Measurements from ENCODE around the gene DNAAF8. TPM values are rescaled to one million over a fixed set of nuclear protein-coding genes. Genes with fewer than 3 reads are reported as not detected.

Gene DNAAF8
- polyA plus RNA-seq (2012; ENCODE audit: insufficient read depth, insufficient read length) = not detected

DNA sequence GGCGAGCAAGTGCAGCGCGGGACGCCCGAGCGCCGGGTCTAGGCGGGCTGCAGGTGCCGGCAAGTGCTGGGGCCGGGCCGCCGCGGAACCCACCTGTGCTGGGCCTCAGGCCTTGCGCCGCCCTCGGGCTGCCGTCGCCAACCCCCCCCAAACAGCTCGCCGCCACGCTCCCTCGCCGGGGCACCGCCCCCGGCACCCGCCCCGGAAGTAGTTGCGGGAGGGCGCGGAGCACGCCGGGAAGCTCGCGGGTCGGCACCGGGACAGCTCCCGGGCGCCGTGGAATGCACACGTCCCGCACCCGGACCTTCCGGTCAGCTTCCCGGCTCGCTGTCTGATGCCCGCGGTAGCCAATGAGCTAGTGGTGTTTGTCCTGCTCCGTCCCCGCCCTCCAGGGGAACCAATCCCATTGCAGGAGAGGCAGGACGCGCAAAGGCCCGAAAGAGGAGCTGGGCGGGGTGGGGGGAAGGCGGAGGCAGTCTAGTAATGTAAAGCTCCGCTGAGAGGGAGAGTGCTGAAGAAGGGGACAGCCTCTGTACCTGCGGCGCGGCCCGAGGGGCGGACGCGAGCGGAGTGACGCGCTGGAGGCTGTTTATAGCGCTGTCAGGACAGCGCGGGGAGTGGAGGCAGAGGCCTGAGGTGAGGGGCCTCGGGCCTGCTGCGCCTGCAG, at the start of gene DNAAF8, which contains the start of gene ANKS3:
Gene DNAAF8 (plus strand): TSS at position 475 of the 667 bp plus-strand sequence. CDS start 1,978 bp downstream, outside the sequence.
Gene ANKS3 (minus strand): TSS at position 209 of the 667 bp plus-strand sequence. CDS start 4,122 bp downstream, outside the sequence.
- peak within 1 kb of the TSS; percentile 84 for H3K4me3 ChIP-seq (ENCODE audit: low read length)
- DNase-seq (ENCODE audit: low read depth, low spot score) = peak; percentile 58

DNA sequence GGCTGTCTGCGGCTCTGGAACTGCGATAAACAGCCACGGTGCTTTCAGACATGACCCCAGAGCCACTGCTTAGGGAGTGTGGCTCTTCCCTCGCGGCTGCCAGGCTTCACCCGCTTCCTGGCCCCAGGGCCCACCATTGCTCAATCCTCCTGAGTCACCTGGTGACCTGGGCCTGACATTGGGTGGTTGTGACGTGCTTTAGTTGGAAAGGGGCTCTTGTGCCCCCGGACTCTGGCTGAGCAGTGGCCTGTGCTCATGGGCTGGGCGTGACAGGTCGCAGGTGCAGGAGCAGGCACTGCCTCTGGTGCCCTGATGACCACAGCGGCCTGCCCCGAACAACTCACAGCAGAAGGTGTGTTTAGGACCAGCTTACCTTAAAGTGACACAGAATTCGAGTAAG, 49.6 kb upstream of the DNAAF8 start:
- DNase-seq (ENCODE audit: low read depth, low spot score) = no peak
- no peak overlapping the region for H3K4me3 ChIP-seq (ENCODE audit: low read length)

DNA sequence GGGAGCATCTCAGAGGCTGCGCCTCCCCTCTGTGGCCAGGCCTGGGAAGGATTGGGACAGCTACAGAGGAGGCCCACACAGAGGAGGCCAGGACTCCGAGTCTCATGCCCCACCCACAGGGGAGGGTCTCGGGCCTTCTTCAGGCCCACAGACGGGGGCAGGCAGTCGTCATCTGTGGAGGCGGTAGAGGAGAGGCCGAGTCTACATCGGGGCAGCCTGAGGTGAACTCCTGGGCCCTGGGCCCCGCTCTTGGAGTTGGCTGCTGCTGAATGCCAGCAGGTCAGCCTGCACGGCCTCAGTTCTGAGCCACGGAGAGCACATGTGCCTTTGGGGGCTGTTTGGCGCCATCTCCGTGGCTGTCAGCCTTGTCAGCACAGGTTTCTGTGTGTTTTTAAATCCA, 49.0 kb upstream of the DNAAF8 start:
- DNase-seq (ENCODE audit: low read depth, low spot score) = no peak
- H3K4me3 ChIP-seq (ENCODE audit: low read length) = no peak overlapping the region

DNA sequence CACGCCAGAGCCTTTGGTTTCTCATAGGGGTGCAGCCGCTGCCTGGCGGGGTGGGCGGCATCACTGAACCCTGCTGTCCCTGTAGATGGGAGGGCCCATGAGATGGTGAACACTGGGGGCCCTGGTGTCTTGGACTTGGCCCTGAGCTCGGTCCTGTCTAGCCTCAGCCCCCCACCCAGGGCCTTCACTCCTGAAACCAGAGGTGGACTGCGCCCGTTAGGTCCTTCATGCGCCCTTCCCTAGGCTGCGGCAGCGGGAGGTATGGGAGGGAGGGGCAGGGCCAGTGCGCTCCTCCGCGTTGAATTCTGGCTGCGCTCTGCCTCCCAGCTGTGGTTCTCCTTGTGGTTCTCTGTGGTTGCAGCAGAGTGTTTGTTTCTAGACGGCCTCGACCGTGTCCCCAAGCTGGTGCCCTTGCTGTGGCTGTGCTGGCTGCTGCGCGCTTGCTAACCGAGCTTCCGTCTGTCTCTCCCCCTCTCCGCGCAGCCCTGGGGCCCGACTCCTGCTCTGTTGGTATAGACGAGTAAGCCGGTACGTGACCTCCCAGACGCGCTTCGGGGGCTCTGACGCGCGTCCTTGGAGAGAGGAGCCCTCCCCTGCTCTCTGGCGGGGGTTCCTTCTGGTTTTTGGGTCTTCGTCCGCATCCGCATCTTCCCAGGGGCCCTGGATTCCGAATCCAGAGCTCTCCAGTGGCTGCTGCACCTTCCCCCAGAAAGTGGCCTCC, 48.4 kb upstream of the DNAAF8 start:
- no peak for DNase-seq (ENCODE audit: low read depth, low spot score)
- no peak overlapping the region for H3K4me3 ChIP-seq (ENCODE audit: low read length)

DNA sequence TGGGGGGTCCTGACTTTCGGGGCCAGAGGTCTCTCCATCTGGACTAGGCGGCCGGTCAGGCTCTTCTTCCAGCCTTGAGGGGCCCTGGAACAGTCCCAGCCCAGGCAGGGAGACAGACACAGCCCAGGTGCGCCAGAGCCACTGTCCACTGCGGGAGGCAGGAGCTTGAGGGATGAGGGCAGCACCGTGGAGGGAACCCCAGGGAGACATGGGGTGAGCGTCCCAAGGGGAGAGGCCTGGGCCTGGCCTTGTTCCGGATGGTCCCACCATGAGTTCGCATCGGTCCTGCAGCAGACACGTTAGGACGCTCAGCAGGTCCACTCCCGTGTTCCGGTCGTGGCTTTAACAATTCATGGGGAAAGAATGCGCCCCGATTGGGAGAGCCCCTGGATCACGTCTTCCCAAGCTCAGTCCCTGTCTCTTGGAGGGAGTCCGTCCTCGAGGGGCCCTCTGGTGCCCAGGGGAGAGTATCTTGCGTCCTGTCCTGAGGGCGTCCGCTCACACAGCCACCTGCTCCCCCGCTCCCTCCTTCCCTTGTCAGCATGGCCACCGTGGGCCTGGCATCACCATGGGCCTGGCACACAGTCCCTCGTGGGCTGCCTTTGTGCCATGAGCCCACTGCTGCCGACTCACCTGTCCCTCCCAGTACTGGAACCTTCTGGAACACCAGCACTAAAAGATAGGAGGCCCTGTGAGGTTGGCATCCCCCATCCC, 47.7 kb upstream of the DNAAF8 start:
- no peak overlapping the region for H3K4me3 ChIP-seq (ENCODE audit: low read length)
- DNase-seq (ENCODE audit: low read depth, low spot score) = no peak

DNA sequence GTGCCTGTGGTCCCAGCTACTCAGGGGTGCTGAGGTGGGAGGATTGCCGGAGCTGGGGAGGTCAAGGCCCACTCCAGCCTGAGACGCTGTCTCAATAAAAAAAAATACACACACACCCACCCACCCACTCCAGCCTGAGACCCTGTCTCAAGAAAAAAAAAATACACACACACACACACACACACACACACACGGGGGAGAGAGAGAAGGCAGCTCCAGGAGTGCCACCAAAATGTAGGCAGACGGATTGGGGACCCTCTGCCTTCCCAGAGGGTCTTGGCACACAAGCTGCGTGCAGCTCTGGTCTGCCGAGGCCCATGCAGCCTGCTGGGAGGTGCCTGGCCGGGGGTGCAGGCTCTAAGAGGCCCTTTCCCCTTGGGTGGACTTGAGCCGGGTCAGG, 46.9 kb upstream of the DNAAF8 start:
- no peak overlapping the region for H3K4me3 ChIP-seq (ENCODE audit: low read length)
- DNase-seq (ENCODE audit: low read depth, low spot score) = no peak

DNA sequence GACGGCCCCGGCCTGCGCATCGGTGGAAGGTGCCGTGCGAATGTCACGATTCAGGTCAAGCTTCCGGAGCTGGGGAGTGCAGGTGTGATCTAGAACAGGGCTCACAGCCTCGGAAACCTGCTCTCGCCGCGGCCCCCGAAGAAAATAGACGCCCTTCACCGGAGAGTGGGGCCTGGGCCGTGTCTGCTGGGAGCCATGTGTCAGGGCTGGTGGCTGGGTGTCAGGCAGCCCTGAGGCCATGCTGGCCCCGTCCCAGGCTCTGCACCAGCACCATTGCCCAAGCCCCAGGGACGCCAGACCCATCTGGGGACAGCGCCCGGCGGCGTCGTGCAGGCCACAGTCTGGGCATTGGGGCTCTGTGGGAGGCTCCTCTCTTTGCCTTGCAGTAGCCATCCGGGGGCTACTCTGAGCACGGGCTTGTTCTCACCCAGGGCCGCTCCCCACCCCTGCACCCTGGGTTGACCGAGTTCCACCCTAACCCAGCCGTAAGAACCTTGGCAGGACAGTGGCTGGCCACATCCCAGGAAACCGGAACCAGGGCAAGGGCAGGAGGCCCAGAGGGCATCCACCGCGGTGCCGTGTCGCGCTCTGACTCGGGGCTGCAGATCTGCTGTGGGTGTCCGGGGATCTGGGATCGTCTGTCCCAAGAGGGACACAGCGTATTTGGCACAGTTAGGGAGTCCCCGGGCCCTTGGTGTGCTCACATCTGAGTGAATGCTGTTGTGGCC, 46.2 kb upstream of the DNAAF8 start:
- DNase-seq (ENCODE audit: low read depth, low spot score) = no peak
- no peak overlapping the region for H3K4me3 ChIP-seq (ENCODE audit: low read length)

DNA sequence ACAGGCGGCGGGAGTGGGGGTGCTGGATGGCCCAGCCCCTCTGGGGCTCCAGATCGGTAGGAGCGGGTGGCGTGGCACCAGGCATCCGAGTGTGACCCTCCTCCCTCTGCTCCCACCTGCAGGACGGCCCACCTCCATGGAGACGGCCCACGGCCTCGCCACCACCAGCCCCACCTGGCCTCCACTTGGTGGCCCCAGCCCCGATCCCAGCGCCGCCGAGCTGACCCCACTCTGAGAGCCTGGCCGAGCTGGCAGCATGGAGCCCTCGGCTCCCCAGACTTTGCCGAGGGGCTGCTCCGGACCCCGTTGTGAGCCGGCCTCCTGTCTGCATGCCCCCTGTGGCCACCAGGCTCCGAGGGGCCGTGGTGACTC, 45.7 kb upstream of the DNAAF8 start:
- no peak for DNase-seq (ENCODE audit: low read depth, low spot score)
- H3K4me3 ChIP-seq (ENCODE audit: low read length) = no peak overlapping the region

DNA sequence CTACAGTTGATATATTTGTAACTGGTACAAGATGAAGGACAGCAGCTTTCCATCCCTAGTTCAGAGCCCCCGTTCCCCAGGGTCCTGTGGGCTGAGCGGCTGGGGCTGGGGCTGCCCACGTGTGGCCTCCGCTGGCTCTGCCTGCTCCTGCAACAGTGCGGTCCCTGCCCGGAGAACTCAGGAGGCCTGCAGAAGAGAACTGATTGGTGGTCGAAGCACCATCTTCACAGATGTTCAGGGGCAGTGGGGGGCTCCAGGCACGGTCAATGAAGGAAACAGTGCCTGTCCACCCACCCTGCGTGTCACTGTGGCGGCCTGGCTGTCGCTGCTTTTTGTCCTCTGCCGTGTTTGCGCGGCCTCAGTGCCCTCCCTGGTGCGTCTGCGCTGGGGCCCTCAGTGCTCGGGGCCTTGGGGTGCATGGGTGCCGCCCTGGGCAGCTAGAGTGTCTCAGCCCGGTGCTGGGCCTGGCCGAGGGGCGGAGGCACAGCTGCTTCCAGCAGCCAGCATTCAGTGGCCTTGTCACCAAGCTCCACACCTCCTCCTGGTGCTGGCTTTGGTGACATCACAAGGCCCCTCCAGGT, 45.2 kb upstream of the DNAAF8 start:
- no peak overlapping the region for H3K4me3 ChIP-seq (ENCODE audit: low read length)
- no peak for DNase-seq (ENCODE audit: low read depth, low spot score)

DNA sequence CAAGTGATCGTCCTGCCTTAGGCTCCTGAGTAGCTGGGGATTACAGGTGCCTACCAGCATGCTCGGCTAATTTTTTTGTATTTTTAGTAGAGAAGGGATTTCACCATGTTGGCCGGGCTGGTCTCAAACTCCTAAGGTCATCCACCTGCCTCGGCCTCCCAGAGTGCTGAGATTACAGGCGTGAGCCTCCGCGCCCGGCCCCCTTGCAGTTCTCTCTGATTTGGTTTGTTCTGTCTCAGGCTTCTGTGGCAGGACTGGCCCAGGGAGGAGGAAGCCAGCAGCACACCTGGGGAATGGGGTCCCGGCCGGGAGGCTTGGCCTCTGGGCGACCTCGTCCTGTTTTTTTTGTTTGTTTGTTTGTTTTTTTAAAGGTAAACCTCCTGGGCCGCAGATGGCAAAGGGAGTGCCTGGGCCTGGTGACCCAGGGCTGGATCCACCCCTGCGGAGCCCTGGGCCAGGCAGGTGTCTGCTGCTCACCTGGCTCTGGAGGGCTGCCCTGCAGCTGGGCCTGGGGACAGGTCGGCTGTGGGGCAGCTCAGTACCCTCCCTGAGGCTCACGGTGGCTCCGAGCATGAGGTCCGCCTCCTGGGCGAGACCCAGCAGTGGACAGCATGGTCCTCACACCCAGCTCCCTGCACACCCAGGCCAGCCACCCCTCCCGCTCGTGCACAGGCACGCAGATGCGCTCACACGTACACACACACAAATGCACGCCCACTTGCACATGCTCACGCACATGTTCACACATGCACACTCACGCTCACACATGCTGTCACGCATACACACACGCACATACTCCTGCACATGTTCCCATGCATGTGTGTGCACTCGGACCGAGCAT, 44.3 kb upstream of the DNAAF8 start:
- H3K4me3 ChIP-seq (ENCODE audit: low read length) = no peak overlapping the region
- no peak for DNase-seq (ENCODE audit: low read depth, low spot score)

DNA sequence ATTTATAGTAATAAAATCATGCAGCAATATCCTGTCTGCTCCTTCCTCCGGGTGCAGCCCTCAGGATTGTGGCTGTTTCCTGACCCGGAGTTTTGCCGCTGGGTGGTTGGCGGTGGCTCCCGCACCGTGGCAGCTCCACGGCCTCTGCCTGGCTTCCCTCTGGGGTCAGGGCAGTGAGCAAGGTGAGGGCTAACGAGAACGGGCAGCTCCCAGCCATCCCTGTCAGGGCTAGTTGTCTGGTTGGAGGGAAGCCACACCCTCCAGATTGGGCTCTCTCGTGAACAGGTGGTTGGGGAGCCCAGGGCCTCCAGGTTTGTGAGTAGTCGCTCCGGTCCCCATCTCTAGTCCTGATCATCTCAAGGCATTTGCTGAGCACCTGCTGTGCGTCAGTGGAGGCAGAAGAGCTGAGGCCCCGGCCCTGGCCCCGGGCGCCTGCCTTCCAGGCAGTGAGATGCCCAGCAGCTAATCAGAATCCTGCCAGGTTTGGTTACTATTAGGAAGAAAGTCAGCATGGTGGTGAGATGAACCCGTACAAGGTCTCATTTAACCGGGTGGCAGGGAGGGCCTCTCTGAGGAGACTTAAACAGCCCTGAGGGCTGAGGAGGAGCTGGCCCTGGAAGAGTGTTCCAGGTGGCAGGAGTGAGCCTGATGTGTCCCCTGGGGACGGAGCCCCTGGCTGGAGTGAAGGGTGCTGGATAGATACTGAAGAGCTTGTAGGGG, 43.2 kb upstream of the DNAAF8 start:
- no peak for DNase-seq (ENCODE audit: low read depth, low spot score)
- H3K4me3 ChIP-seq (ENCODE audit: low read length) = no peak overlapping the region

DNA sequence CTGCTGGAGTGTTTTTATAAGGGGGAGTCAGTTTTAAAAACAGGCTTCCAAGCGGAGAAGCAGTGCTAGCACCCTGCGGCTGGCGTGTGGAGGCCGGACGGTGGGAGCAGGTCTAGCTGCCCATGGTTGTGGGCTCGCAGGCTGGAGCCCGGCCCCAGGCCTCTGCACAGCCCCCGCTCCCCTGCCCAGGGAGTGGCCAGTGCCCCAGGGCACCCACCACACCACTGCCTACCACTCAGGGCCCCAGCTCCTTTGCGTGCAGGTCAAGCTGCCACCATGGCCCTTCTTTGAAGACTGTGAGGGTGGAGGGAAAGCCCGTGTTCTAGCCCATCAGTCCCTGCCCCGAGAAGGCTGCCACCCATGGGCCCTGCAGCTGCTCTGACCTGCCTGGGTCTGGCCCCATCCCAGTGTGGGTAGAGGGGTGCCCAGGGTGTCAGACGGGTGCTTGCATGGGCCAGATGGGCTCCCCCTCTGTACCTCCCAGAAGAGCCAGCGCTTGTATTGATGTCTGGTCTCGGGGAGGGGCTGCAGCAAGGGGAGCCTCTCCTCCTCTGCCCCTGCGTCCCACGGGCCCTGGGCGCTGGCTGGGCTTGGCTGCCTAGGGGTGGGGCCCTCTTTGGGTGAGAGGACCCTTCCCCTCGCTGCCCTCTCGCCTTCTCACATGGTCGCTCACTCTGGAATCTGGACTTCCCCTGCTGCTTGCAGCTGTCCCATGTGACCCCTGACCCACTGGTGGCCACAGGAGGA, 42.5 kb upstream of the DNAAF8 start:
- H3K4me3 ChIP-seq (ENCODE audit: low read length) = no peak overlapping the region
- no peak for DNase-seq (ENCODE audit: low read depth, low spot score)

DNA sequence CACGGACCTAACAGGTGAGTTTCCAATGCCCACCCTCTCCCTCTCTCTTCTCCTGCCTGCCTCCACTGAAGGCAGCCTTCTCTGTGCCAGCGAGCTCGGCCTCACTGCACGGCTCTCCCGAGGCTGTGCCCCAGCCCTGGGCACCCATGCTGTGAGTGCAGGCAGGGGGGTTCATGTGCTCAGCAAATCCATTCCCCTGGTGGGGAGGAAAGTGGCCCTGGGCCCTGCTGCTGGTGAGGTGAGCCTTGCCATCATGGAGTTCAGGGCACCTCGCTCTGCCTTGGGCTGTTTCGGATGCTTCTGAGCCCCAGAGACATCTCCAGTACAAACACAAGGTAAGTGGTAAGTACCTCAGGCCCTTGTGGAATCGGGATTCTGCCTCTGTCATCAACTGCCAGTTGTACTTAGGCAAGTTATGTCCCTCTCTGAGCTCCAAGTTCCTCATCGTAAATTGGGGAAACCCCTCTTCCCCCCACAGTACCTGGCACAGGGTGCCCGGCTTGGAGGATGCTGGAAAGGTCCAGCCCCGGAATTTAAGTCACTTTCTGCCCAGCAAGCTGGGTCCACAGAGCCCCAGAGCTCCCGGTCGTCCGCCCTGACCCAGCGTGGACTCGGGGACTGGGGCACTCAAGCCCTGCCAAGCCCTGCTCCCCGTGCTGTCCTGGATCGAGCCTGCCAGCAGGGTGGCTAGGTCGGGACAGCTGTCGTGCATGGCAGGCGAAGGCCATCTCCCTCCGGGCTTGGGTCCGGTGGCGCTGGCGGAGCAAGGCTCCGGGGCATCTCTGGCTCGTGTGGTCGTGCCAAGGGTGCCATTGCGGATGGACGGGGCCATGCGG, 41.7 kb upstream of the DNAAF8 start:
- no peak for DNase-seq (ENCODE audit: low read depth, low spot score)

DNA sequence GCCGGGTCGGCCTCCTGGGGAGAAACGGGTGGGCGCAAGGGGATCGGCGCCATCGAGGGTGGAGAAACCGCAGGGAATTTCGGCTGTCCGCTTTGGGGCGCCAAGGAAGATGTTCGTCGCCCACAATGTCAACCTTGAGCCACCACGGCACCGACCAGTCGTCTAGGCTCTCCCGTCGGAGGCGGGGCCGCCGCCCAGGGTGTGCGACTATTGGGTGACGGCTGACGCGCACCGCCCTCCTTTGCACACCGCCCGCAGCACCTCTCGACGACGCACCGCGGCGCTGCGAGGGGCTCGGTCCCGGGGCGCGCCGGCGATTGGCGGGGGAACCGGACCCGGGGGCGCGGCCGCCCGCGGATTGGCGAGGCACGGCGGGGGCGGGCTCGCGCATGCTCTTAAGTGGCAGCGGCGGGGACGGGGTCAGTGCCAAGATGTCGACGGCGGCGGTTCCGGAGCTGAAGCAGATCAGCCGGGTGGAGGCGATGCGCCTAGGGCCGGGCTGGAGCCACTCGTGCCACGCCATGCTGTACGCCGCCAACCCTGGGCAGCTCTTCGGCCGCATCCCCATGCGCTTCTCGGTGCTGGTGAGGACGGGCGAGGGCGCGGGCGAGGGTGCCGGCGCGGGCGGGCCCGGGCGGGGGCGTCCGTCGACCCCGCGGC, 40.9 kb upstream of the DNAAF8 start, which contains the start of gene NUDT16L1:
Gene NUDT16L1 (plus strand): TSS at position 267 of the 660 bp plus-strand sequence. CDS start 165 bp downstream, at position 432.
- H3K4me3 ChIP-seq (ENCODE audit: low read length) = peak within 1 kb of the TSS; percentile 77

More for the DNA sequence above, 41.7 kb upstream of the DNAAF8 start:
- H3K4me3 ChIP-seq (ENCODE audit: low read length) = peak overlapping the region; percentile 69

DNA sequence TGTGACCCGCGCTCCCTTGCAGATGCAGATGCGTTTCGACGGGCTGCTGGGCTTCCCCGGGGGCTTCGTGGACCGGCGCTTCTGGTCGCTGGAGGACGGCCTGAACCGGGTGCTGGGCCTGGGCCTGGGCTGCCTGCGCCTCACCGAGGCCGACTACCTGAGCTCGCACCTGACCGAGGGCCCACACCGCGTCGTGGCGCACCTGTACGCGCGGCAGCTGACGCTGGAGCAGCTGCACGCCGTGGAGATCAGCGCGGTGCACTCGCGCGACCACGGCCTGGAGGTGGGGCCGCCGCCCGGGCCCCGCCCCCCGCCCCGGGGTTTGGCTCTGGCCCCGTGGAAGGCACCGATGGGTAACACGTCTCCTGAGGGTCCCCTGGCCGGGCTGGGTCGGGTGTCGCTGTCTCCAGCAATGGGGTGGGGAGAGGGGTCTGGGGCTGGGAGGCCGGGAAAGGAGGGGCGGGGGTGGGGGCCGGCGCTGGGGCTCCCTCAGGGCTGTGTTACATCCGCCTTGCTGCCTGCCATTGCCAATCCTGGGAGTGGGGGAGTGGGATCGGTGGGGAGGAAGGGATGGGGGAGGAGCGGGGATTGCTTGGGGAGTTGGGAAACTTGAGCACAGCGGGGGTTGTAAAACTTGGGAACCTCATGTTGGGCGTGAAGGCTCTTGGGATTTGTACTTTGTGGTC, 40.2 kb upstream of the DNAAF8 start:
- no peak for DNase-seq (ENCODE audit: low read depth, low spot score)
- peak overlapping the region; percentile 77 for H3K4me3 ChIP-seq (ENCODE audit: low read length)

More for the DNA sequence above, 40.9 kb upstream of the DNAAF8 start, which contains the start of gene NUDT16L1:
- peak; percentile 87 for DNase-seq (ENCODE audit: low read depth, low spot score)
